ENCODE results near the gene NUP160.
A peak's percentile ranks its signal among the peaks of the same experiment; 100 is the strongest.
"Not testable (repeated sequence)": the region's sequence is repeated elsewhere in the genome, so short reads cannot be mapped to it uniquely, and the experiment has no call there.

NUP160 gene

DNA sequence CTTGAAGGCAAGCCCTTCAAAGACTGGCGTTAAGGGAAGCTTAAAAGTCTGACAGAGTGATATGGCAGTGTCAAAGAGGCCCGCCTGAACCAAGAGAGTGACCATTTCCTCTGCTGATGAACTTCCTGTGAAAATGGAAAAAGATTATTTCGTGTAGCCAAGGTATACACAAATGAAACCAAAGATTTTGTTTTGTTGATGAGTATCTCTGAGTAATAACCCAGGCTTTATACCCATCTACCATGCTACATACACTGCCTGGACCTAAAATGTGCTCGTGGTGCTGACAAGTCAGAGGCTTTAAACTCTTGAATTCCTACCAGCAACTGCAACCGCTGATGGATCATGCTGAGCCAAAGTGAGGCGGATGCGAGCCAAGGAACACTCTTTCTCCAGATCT lies 60.0 kb downstream of the NUP160 start:
- no peak for DNase-seq

DNA sequence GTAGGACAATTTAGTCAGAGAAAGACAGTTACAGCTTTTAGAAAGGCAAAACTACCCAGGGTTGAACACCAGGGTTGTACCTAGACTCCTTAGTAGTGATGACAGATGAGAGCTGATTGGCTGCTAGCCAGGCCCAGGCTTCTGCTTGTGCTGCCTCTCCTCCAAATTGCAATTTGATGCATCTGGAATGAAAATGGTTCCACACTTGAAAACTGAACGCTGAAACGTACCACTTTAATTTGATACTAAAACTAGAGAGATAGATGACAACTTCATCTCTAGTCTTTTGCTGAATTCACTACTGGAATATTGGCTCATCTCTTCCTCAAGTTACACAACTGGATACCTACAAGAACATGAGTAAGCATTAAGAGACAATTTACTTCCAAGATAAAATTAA lies 61.8 kb downstream of the NUP160 start:
- no peak for DNase-seq

DNA sequence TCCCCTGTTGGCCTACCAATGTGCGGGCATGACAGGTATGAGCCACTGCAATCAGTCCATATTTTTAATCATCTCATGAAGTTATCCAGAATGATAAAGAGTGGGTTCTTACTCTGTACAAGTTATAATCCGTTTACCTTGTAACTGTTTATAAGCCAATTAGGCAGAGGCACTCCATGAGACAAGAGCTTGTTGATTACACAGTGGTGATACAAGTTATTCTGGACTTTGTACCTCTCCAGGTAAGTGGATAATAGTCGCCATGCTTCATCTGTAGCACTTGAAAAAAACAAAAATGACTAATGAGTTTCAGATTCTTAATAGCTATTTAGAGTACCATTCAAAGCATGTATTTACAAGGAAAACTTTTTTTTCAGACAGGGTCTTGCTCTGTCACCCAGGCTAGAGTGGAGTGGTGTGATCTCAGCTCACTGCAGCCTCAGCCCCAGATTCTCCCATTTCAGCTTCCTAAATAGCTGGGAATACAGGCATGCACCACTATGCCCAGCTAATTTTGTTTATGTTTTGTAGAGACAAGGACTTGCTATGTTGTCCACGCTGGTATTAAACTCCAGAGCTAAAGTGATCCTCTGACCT lies 63.3 kb downstream of the NUP160 start:
- DNase-seq, result no peak

DNA sequence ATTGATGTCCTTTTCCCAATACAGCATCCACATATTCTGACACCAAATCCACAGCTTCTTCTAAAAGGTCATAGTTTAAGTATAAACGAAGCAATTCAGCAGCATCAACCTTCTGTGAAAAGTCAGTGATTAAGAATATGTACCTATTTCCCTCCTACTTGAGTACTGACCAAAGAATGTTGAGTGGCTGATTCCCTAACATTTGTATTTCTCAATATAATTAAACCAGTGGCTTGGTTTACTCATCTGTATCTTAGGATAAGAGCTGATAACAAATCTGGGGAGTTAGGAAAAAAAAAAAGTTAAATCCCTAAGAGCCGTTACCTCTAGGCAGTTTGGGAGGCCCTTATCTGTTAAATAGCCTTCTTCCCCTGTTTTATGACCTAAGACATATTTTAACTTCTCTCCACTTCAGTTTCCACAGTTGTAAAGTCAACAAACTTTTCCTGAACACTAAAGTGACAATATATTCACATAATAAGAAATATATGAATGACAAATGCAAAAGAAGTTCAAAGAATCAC lies 65.0 kb downstream of the NUP160 start:
- no peak for DNase-seq

DNA sequence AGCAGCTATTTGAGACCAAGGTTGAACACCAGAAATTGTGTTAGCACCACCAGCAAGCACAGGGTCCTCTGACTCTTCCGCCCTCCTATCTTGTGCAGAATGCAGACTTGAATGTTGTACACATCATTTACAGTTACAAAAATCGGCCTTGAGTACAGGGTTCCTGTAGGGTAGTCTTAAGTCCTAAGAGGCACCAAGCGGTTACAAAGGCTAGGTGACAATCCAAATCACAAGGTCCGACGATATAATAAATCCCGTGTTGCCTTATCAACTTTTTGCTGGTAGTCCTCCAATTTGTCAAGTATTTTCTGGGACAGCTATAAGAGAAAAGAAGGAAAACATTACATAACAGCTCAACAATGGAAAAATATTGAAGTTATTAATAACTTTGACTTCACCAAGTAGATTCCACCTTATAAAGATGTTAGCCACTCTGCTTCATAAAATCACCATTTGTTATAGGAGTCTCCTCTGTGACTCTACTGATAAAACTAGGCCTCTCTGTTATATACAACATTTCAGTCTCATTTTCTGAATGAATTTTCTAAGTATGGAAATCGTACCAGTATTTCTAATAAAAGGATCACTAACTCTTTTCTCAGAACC lies 69.2 kb downstream of the NUP160 start:
- no peak for DNase-seq

GRCh38 chr11:47775240-47775869 lies 72.8 kb downstream of the NUP160 start:
- no peak for DNase-seq

GRCh38 chr11:47773882-47774281 lies 74.3 kb downstream of the NUP160 start:
- DNase-seq, result no peak

DNA sequence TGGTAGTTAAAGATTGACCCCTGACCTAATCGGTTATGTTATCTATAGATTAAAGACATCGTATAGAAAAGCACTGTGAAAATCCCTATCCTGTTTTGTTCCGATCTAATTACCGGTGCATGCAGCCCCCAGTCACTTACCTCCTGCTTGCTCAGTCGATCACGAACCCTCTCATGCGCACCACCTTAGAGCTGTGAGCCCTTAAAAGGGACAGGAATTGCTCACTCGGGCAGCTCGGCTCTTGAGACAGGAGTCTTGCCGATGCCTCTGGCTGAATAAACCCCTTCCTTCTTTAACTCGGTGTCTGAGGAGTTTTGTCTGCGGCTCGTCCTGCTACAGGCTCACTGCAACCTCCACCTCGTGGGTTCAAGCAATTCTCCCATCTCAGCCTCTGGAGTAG lies 78.6 kb downstream of the NUP160 start:
- DNase-seq, result not testable (repeated sequence)

DNA sequence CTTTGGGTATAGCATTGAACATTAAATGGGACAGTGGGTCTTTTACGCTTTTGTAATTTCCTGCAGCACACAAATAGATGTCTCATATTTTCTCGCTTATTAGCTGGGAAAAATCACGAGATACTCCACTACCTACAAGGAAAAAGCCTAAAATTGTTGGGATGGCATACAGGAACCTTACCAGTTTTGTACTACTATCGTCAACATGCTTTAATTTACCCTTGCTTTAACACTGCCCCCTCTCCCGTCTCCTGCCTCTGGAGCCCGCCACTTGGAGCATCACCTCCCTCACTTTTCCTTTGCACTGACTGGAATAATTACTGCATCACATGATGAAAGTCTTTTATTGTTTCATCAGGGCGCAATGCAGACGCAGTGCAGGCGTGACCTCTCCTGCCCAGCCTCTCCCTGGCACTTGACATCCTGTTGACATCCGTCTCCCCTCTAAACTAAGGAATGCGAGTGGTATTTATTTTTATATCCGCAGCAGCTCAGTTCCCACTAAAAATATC lies 80.0 kb downstream of the NUP160 start:
- DNase-seq, result peak; percentile 85

GRCh38 chr11:47766509-47767227 lies 81.5 kb downstream of the NUP160 start:
- peak; percentile 35 for DNase-seq

DNA sequence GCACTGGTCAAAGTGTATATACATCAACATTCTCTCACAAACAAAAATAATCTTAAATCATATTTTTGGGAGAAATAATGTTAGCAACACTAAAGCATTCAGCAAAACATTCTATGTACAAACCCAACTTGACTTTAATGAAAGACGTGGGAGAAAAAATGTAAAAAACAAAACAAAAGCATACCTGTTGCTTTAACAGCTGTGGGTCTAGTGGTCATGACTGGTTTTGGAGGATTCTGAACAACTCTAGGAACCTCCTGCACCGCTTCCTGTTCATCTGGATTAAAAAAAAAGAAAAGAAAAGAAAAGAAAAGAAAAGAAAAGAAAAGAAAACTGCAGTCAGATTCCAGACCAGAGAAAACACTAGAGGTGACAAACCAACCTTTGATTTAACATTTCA lies 83.1 kb downstream of the NUP160 start:
- no peak for DNase-seq

DNA sequence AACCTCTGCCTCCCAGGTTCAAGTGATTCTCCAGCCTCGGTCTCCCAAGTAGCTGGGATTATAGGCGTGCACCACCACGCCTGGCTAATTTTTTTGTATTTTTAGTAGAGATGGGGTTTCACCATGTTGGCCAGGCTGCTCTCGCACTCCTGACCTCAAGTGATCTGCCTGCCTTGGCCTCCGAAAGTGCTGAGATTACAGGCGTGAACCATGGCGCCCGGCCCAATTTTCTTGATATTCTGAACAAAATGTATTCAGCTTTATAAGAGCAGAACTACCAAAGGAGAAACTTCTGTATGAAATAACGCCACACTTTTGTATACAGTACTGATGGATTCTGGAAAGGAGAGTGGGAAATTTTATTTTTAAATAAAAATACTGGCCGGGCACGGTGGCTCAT lies 88.9 kb downstream of the NUP160 start:
- not testable (repeated sequence) for DNase-seq

- no peak for DNase-seq
Measured at GRCh38 chr11:47756208-47756607, 91.9 kb downstream of the NUP160 start.

DNA sequence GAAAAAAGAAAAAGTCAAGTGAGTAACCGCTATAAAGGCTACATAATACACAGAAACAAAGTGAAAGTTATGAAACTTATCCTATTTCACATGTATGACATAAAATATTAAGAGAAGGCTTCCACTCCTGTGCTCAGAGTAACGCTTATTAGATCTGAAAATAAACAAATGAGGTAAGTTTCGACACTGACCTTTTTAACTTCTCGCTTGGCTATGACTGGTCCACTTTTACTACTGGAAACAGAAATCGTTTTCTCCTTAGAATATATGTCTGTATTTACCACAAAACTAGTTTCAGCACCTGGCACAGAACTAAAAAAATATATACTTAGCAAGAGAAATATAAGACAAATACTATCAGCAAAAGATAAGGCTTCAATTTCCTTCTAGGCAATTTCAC lies 97.4 kb downstream of the NUP160 start:
- DNase-seq, result no peak

DNA sequence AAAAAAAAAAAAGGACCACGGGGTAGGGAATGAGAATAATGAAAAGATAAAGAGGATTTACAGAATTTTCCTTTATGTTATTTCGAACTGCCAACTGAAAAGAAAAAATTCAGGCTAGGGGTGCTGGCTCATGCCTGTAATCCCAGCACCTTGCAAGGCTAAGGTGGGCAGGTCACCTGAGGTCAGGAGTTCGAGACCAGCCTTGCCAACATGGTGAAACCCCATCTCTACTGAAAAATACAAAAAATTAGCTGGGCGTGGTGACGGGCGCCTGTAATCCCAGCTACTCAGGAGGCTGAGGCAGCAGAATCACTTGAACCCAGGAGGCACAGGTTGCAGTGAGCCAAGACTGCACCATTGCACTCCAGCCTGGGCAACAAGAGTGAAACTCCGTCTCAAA lies 105.7 kb downstream of the NUP160 start:
- DNase-seq, result not testable (repeated sequence)

GRCh38 chr11:47737817-47738216 lies 110.3 kb downstream of the NUP160 start:
- DNase-seq, result not testable (repeated sequence)

DNA sequence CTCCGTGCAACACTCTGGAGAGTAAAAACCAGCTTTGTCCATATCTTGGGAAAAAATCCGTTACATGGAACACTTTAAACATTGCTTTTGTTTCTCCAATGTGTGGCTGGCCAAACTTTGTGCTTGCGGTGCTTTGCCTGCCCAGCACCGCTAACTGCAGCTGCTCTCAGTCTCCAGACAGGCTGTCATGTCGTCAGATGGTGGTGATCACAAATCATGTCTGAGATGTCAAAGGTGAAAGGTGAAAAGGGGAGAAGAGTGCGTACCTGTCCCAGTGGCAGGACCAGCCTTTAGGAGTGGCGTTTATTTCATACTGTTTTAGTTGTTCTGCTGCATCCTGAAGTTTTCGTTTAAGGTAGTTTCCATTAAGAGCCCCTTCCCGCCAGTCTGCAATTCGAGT lies 115.9 kb downstream of the NUP160 start:
- DNase-seq, result no peak

- DNase-seq, result no peak
Measured at GRCh38 chr11:47731475-47731874, 116.7 kb downstream of the NUP160 start.
